ENCODE results near the gene NPHP4. TPM values are rescaled to one million over a fixed set of nuclear protein-coding genes. Genes with fewer than 3 reads are reported as not detected.
"Not testable (repeated sequence)": the region's sequence is repeated elsewhere in the genome, so short reads cannot be mapped to it uniquely, and the experiment has no call there.

NPHP4 gene
- total RNA-seq, 1 experiment from 2014 or later = 3.9 TPM

DNA sequence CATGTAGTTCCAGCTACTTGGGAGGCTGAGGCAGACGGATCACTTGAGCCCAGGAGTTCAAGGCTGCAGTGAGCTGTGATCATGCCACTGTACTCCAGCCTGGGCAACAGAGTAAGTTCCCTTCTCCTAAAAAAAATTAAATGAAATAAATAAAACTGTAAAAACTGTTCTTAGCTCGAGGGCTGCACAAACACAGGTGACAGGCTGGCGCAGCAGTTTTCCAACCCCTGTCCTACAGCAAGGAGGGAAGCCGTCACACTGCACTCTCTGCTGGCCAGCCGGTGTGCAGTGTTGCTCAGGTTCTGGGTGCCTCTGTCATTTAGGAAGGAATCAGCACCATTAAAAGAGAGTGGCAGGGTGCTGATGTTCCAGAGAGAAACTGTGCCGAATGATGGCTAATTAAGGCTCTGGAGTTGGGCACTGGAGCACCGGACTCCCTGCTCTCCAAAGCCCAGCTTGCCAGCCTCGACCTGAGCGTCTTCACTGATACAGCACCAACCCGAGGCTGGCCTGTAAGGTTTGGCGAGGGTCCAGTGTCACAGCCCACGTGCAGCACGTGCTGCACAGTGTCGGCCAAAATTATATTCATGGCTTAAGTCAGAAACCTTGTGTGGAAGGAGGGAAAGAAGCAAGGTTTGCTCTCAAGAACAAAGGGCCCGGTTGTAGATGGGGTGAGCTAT lies 27.1 kb upstream of the NPHP4 start:
- H3K4me1 ChIP-seq (ENCODE audit: low read length) = peaks cover 7% of the 10 kb centered on the region
- no peaks in the 10 kb centered on the region for H3K9me3 ChIP-seq (ENCODE audit: low read length)
- DNase-seq = no peak
- no peak overlapping the region for H3K9ac ChIP-seq (ENCODE audit: low read length)
- H3K27ac ChIP-seq (ENCODE audit: low read length) = no peak overlapping the region
- no peaks in the 10 kb centered on the region for H3K36me3 ChIP-seq (ENCODE audit: insufficient read depth, low read length)
- no peaks in the 10 kb centered on the region for H3K79me2 ChIP-seq (ENCODE audit: low read length)
- H4K20me1 ChIP-seq (ENCODE audit: insufficient read depth, low read depth, low read length) = 0 out of 2 replicates have a peak, but pooled peaks cover 11% of the 10 kb centered on the region
- H2AFZ ChIP-seq (ENCODE audit: low read length) = no peak overlapping the region
- H3K27me3 ChIP-seq (ENCODE audit: low read length) = no peaks in the 10 kb centered on the region
- H3K9me2 ChIP-seq (replicated peaks; ENCODE audit: insufficient read depth, low read length) = no peaks in the 10 kb centered on the region
- no peak overlapping the region for H3K4me2 ChIP-seq (ENCODE audit: low read depth, low read length, poor library complexity, severe bottlenecking)
- no peak overlapping the region for H3K4me3 ChIP-seq (ENCODE audit: low read length)

DNA sequence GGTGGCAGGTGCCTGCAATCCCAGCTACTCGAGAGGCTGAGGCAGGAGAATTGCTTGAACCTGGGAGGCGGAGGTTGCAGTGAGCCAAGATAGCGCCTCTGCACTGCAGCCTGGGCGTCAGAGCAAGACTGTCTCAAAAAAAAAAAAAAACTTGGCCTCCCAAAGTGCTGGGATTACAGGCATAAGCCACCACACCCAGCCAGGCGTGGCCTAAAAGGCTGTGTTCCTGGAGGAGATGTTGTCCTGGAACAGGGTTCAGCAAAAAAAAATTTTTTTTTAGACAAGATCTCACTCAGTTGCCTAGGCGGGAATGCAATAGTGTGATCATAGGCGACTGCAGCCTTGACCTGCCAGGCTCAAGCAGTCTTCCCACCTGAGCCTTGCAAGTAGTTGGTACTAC lies 25.4 kb upstream of the NPHP4 start:
- H3K9ac ChIP-seq (ENCODE audit: low read length) = not testable (repeated sequence)

DNA sequence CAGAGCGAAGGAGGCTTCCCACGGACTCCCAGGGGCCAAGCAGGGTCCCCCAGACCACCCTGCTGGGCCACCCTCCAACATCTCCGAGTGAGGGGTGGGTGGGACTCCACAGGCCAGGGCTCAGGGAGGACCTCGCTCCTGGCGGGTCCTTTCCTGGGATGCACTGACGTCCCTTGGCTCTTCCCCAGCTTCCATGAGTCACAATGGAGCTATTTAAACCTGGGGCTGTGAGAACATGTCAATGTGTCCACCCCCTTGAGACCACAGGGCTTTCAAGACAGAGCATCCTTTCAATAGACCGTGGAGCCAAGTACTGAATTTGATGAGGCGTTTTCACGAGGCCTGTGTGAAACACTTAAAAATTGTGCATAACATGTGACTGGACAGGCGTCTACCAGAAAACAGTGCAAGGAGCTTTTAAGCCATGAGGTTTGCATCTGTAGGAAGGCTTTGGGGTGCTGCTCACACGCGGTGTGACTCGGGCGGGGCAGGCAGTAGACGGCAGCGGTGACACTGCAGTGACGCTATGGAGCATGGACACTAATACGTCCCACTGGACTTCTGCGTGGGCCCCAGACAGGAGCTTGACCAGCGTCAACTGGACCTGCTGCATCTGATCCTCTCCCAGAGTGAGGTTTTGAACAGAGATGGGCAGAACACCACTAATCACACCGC lies 24.1 kb upstream of the NPHP4 start:
- H2AFZ ChIP-seq (ENCODE audit: low read length) = no peak overlapping the region
- peaks cover 5% of the 10 kb centered on the region for H3K4me1 ChIP-seq (ENCODE audit: low read length)
- no peak overlapping the region for H3K27ac ChIP-seq (ENCODE audit: low read length)
- DNase-seq = no peak
- no peak overlapping the region for H3K4me3 ChIP-seq (ENCODE audit: low read length)
- no peaks in the 10 kb centered on the region for H3K9me3 ChIP-seq (ENCODE audit: low read length)
- H3K4me2 ChIP-seq (ENCODE audit: low read depth, low read length, poor library complexity, severe bottlenecking) = no peak overlapping the region
- H3K9me2 ChIP-seq (replicated peaks; ENCODE audit: insufficient read depth, low read length) = no peaks in the 10 kb centered on the region
- no peaks in the 10 kb centered on the region for H3K27me3 ChIP-seq (ENCODE audit: low read length)
- no peak overlapping the region for H3K9ac ChIP-seq (ENCODE audit: low read length)
- H3K79me2 ChIP-seq (ENCODE audit: low read length) = no peaks in the 10 kb centered on the region
- H3K36me3 ChIP-seq (ENCODE audit: insufficient read depth, low read length) = no peaks in the 10 kb centered on the region
- H4K20me1 ChIP-seq (ENCODE audit: insufficient read depth, low read depth, low read length) = 0 out of 2 replicates have a peak, but pooled peaks cover 5% of the 10 kb centered on the region

More for the DNA sequence above, 25.4 kb upstream of the NPHP4 start:
- not testable (repeated sequence) for H3K9me2 ChIP-seq (replicated peaks; ENCODE audit: insufficient read depth, low read length); DNase-seq; H3K36me3 ChIP-seq (ENCODE audit: insufficient read depth, low read length); H3K4me1 ChIP-seq (ENCODE audit: low read length); H3K4me2 ChIP-seq (ENCODE audit: low read depth, low read length, poor library complexity, severe bottlenecking); H3K9me3 ChIP-seq (ENCODE audit: low read length); H3K4me3 ChIP-seq (ENCODE audit: low read length); H3K27me3 ChIP-seq (ENCODE audit: low read length); H2AFZ ChIP-seq (ENCODE audit: low read length); H3K27ac ChIP-seq (ENCODE audit: low read length); H3K79me2 ChIP-seq (ENCODE audit: low read length)
- H4K20me1 ChIP-seq (ENCODE audit: insufficient read depth, low read depth, low read length) = 0 out of 2 replicates have a peak, but pooled peaks cover 11% of the 10 kb centered on the region

DNA sequence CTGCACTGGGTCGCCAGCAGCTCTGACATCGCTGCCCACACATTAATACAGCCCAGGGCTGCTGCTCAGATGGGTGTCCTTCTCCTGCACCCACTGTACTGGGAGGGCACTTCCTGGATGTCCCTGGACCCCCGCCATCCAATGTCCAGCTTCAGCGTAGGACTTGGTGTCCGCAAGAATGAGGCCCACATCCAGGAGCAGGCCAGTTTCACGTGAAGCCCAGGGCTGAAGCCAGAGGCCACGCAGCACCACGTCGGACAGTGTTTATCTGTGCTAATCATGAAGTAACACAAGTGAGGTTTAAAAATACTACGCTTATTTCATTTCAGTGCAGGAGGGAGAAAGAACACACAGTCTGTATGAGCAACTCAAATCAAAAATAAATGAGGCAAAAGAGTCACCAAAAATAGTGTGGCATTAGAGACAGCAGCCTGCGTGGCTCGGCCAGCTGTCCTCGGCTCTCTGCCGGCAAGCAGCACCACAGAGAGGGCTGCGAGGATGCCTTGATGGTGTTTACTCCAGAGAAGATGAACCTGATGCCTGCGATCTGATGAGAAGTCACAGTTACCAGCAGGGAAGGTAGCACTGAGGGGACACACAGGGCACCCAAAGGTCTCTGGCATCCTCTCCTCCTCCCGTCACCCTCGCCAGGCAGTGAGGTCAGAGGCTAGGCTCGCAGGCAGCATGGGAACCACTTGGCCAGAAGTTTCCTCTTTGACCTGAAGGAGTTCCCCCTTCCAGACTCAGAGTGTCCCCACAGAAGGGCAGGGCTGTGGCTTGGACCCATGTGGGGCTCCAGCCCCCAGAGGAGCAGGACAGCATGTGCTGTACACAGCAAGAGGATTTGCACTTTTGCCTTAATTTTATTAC lies 22.1 kb upstream of the NPHP4 start:
- Histone ChIP-seq H4K20me1 (ENCODE audit: insufficient read depth, low read depth, low read length) (0 out of 2 replicates have a peak, but pooled peaks cover 6% of the 10 kb centered on the region), H3K27ac (ENCODE audit: low read length) (no peak overlapping the region), H3K27me3 (ENCODE audit: low read length) (no peaks in the 10 kb centered on the region), H3K9me3 (ENCODE audit: low read length) (no peaks in the 10 kb centered on the region), H3K4me3 (ENCODE audit: low read length) (no peak overlapping the region), H3K9me2 (replicated peaks; ENCODE audit: insufficient read depth, low read length) (no peaks in the 10 kb centered on the region), H3K79me2 (ENCODE audit: low read length) (no peaks in the 10 kb centered on the region), H3K4me2 (ENCODE audit: low read depth, low read length, poor library complexity, severe bottlenecking) (no peak overlapping the region), H2AFZ (ENCODE audit: low read length) (no peak overlapping the region), H3K4me1 (ENCODE audit: low read length) (peaks cover 5% of the 10 kb centered on the region), H3K9ac (ENCODE audit: low read length) (no peak overlapping the region), H3K36me3 (ENCODE audit: insufficient read depth, low read length) (no peaks in the 10 kb centered on the region)
- DNase-seq = no peak

DNA sequence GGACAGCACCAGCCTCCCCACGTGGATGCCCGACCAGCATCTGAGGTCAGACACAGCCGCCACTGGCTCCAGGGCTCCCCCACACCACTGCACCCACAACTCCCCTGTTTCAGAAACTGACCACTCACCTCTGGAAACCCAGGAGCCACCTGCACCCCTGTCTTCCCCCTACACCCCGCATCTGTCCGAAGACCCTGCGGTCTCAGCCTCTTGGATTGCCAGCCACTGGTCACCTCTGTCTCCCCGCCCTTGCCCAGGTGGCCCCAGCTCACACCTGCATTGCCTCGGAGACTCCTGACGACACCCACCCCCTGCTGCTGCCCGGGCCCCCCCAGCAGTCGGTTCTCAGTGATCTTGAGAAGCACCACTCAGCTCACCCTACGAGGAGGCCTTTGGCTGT lies 21.3 kb upstream of the NPHP4 start:
- Histone ChIP-seq H3K27me3 (ENCODE audit: low read length) (no peaks in the 10 kb centered on the region), H3K27ac (ENCODE audit: low read length) (no peak overlapping the region), H3K4me1 (ENCODE audit: low read length) (peaks cover 5% of the 10 kb centered on the region), H3K36me3 (ENCODE audit: insufficient read depth, low read length) (no peaks in the 10 kb centered on the region), H3K9ac (ENCODE audit: low read length) (no peak overlapping the region), H3K4me3 (ENCODE audit: low read length) (no peak overlapping the region), H4K20me1 (ENCODE audit: insufficient read depth, low read depth, low read length) (0 out of 2 replicates have a peak, but pooled peaks cover 11% of the 10 kb centered on the region), H3K4me2 (ENCODE audit: low read depth, low read length, poor library complexity, severe bottlenecking) (no peak overlapping the region), H3K79me2 (ENCODE audit: low read length) (no peaks in the 10 kb centered on the region), H3K9me3 (ENCODE audit: low read length) (no peaks in the 10 kb centered on the region), H2AFZ (ENCODE audit: low read length) (no peak overlapping the region), H3K9me2 (replicated peaks; ENCODE audit: insufficient read depth, low read length) (no peaks in the 10 kb centered on the region)
- DNase-seq = no peak

DNA sequence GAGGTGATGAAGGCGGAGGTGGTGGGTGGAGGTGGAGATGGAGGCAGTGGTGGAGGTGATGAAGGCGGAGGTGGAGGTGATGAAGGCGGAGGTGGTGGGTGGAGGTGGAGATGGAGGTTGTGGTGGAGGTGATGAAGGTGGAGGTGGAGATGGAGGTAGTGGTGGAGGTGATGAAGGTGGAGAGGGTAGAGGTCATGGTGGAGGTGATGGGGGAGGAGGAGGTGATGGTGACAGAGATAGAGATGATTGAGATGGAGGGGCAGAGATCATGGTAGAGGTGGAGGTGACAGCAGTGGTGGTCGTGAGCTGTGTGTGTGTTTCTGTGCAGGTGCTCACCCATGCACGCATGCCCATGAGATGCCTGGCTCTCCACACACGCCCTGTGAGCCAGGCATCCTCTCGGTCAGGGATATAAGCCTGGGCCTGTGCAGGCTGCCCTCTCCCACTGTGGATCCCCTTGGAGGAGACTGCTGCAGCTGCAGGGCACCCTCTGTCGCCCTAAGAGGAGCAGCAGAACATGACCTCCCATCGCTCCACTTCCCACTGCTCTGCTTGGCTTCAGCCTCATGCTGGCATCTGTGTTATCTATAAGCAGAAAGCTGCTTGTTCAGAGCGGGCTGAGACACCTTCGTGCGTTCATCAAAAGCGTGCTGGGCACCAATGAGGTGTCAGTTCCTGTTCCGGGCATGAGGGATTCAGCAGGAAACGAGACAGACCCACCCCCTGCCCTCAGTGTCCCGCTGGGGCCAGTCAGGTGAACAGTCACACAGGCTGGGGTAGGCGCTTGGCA lies 20.5 kb upstream of the NPHP4 start:
- no peaks in the 10 kb centered on the region for H3K9me2 ChIP-seq (replicated peaks; ENCODE audit: insufficient read depth, low read length)
- peaks cover 5% of the 10 kb centered on the region for H3K4me1 ChIP-seq (ENCODE audit: low read length)
- peak; percentile 57 for DNase-seq
- no peaks in the 10 kb centered on the region for H3K27me3 ChIP-seq (ENCODE audit: low read length)
- H3K4me3 ChIP-seq (ENCODE audit: low read length) = no peak overlapping the region
- no peak overlapping the region for H3K9ac ChIP-seq (ENCODE audit: low read length)
- no peak overlapping the region for H2AFZ ChIP-seq (ENCODE audit: low read length)
- peaks cover 15% of the 10 kb centered on the region; the same call in 1 of the 2 replicates for H4K20me1 ChIP-seq (ENCODE audit: insufficient read depth, low read depth, low read length)
- no peaks in the 10 kb centered on the region for H3K9me3 ChIP-seq (ENCODE audit: low read length)
- H3K27ac ChIP-seq (ENCODE audit: low read length) = no peak overlapping the region
- no peaks in the 10 kb centered on the region for H3K79me2 ChIP-seq (ENCODE audit: low read length)
- no peaks in the 10 kb centered on the region for H3K36me3 ChIP-seq (ENCODE audit: insufficient read depth, low read length)
- no peak overlapping the region for H3K4me2 ChIP-seq (ENCODE audit: low read depth, low read length, poor library complexity, severe bottlenecking)

DNA sequence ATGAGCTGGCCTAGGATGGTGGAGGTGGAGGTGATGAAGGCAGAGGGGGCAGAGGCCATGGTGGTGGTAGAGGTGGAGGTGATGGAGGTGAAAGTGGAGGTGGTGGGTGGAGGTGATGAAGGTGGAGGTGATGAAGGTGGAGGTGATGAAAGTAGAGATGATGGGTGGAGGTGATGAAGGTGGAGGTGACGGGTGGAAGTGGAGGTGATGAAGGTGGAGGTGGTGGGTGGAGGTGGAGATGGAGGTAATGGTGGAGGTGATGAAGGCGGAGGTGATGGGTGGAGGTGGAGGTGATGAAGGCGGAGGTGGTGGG lies 19.7 kb upstream of the NPHP4 start:
- no peaks in the 10 kb centered on the region for H3K79me2 ChIP-seq (ENCODE audit: low read length)
- no peak overlapping the region for H3K4me2 ChIP-seq (ENCODE audit: low read depth, low read length, poor library complexity, severe bottlenecking)
- no peaks in the 10 kb centered on the region for H3K36me3 ChIP-seq (ENCODE audit: insufficient read depth, low read length)
- no peak overlapping the region for H3K9ac ChIP-seq (ENCODE audit: low read length)
- no peak overlapping the region for H3K27ac ChIP-seq (ENCODE audit: low read length)
- no peaks in the 10 kb centered on the region for H3K27me3 ChIP-seq (ENCODE audit: low read length)
- H3K4me1 ChIP-seq (ENCODE audit: low read length) = peaks cover 5% of the 10 kb centered on the region
- no peak overlapping the region for H3K4me3 ChIP-seq (ENCODE audit: low read length)
- no peaks in the 10 kb centered on the region for H3K9me2 ChIP-seq (replicated peaks; ENCODE audit: insufficient read depth, low read length)
- H4K20me1 ChIP-seq (ENCODE audit: insufficient read depth, low read depth, low read length) = peaks cover 13% of the 10 kb centered on the region; the same call in 1 of the 2 replicates
- no peak overlapping the region for H2AFZ ChIP-seq (ENCODE audit: low read length)
- no peak for DNase-seq
- no peaks in the 10 kb centered on the region for H3K9me3 ChIP-seq (ENCODE audit: low read length)

Measured in Karpas-422 (cell line).